GM18907 (cell line): ENCODE data around the gene DMD.

Experiments used
- ATAC-seq: cut with Tn5 transposase; IDR thresholded peaks from one replicate; pipeline ENCODE4 v1.9.1; 2021; ENCODE audit warnings: mild to moderate bottlenecking, moderate library complexity; ENCODE audit not compliant: unreplicated experiment

The DMD gene

DNA sequence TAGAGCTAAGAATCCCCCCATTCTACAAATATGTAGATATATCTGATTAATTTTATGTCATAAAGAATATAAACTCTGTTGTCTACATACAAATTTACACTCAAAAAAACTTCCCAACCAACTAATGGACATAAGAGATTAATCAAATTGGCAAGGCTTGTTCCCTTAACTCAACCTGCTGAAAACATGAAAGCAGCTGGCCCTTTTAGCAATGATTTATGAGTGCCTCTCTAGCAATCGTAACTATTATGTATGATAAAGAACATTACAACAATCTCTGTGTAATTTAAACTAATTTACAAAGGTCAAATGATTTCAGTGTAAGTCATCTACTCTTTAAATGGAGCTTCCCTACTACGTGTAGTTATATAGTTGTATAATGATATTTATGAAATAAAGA is 2056.4 kb downstream of the DMD start:
- ATAC-seq: no peak

GRCh38 chrX:31153475-31154047 is 2057.8 kb downstream of the DMD start:
- no peak for ATAC-seq

DNA sequence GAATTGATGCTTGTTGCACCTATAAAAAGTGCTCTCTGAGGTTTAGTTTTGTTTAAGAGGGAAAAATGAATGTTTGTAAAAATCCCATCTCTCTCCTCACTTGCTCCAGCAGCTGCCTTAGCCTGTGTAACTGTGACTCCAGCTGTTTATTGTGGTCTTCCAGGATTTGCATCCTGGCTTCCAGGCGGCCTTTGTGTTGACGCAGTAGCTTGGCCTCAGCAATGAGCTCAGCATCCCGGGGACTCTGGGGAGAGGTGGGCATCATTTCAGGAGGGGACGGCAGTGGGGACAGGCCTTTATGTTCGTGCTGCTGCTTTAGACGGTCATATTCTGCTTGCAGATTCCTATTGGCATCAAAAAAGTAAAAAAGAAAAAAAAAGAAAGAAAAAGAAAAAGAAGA is 2064.2 kb downstream of the DMD start:
- no peak for ATAC-seq

DNA sequence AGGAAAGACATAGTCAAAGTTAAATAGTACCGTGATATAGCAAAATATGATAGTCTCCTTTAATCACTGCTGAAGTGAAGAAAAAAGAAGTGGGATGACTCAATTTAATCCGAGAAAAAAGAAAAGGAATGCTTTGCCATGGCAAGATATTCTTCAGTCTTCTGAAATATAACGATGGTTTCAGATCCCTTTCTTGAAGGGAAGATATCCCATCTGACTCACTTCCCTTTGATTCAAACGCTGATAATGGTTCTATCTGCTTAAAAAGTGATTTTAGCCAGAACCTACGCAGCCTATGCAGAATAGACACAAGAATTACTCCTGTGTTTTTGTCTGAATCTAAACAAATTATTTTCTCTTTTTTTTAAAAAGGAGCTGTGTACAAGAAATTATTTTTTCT is 2071.4 kb downstream of the DMD start:
- ATAC-seq: no peak

- ATAC-seq: no peak
Observed at GRCh38 chrX:31138124-31138523, 2073.2 kb downstream of the DMD start.

DNA sequence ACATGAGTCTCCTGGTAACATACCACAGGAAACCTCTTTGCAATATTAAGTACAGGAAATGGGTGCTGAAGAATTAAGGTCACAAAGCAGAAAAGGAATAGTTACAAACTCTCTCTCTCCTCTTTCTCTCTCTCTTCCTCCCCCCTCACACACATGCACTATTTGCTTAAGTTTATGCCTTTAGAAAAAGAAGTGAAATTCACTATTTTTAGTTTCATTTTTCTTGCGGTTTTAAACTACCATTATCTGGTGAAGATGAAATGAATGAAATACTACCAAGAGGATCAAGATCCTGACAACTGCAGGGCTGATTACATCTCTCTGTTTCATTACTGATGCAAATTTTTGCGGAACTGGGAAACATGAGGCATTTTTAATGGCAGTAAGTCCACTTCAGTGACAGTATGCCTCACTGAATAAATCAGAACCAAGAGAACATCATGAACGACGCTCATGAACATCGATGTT is 2075.2 kb downstream of the DMD start:
- peak; percentile 94 for ATAC-seq

DNA sequence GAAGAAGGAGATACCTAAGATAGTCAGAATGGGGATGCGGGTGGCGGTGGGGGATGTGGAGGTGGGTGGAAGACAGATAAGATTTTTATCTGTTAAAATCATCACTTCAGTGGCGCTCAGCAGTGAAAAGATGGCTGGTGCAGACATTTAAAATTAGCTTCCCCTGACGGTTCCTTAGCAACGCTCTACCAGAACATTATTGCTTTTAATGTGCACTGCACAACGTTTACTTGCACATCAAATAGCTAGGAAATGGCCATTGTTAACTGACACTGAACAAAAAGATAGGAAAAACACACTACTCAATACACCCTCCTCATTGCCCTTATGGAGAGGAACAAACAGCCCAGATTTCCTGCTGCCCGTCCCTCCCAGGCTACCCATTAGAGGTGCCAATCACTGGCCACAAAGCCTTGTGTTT is 2078.5 kb downstream of the DMD start:
- ATAC-seq: no peak

DNA sequence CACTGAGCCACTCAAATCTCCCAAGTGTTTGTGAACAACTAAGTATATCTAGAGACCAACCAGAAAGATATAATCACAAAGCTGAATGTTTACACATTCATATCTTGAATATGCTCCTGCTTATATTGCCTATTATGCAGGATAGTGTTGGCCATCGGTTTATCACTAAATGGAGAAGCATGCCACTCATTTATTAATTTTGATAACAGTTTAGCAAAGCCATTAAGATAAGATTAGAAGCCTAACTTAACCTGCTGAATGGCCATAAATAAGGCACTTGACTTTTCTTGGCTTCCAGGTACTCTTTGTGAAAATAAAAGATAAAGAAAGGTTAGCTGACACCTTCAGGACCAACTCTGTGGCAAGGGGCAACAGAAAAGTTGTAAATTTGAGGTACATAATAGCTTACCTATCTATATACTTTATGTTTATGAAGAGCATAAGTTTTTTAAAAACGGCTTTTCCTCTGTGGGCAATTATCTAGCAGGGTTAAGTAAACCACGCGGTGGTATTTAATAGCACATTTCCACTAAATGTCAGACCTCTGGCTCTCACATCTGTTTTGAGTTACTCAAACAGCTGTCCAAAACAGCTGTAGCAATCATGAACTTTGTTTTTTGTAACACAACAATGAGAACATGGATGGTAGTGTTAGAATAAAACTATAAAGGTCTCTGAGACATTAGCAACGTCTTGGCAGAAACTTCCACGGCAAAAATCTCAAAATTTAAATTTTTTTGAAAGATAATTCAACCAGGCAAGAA is 2080.7 kb downstream of the DMD start:
- no peak for ATAC-seq

GRCh38 chrX:31128855-31129254 is 2082.5 kb downstream of the DMD start:
- ATAC-seq: no peak

- ATAC-seq: no peak
Observed at GRCh38 chrX:31127716-31128115, 2083.6 kb downstream of the DMD start.

DNA sequence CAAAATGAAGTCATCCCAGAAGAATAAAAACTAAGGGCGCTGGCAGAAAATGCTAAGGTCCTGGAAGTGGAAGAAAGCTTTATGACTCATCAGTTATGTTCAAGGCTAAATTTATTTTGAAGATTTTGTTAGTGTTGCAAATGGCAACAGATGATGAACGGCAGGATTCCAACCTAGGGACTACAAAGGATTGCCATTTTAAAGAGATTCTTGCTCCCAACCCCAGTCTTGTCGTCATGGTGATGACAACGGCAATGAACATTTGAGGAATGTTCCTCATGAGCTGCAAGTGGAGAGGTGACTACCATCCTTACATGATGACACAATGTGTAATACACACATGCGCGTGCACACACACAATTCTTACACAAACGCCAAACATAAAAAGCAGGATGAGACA is 2085.1 kb downstream of the DMD start:
- no peak for ATAC-seq

- ATAC-seq: no peak
Observed at GRCh38 chrX:31124536-31124935, 2086.8 kb downstream of the DMD start.

GRCh38 chrX:31123335-31123734 is 2088.0 kb downstream of the DMD start:
- ATAC-seq: no peak

DNA sequence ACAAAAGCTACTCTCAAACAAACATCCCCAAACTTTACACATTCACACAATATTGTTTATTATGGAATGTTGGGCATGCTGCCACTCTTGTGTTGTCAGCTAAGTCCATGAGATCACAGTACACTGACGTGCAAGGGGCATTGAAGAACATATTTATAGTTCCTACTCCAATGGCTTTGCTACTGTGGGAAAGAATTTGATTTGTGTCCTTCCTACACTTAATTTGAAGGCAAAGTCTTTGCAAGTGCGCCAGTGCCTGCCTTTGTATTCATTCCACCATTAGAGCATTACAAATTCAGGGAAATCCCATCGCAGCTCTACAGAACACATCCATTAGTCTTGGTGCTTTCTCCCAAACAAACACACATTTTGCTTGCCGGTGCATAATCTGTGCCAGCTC is 2094.1 kb downstream of the DMD start:
- no peak for ATAC-seq

- ATAC-seq: no peak
Observed at GRCh38 chrX:31115398-31115797, 2096.0 kb downstream of the DMD start.

DNA sequence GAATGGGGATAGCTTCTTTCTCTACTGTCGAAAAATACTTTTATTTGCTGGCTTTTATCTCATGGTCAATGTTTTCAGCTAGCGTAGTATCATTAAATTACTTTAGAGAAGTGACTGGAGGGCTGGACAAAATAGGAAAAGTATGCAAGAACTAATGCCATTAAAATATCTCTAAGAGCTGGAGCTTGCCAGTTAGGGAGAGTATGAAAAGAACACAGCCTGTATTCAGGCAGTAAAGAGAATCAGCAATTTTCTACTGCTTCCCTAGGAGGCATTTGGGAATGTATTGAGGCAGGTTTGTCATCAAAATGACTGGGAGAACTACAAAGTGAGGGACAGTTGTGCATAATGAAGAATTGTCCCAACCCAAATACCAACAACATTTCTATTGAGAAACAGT is 2096.5 kb downstream of the DMD start:
- ATAC-seq: no peak

GRCh38 chrX:31112226-31112999 is 2098.9 kb downstream of the DMD start:
- no peak for ATAC-seq

GRCh38 chrX:31110657-31111056 is 2100.7 kb downstream of the DMD start:
- no peak for ATAC-seq

DNA sequence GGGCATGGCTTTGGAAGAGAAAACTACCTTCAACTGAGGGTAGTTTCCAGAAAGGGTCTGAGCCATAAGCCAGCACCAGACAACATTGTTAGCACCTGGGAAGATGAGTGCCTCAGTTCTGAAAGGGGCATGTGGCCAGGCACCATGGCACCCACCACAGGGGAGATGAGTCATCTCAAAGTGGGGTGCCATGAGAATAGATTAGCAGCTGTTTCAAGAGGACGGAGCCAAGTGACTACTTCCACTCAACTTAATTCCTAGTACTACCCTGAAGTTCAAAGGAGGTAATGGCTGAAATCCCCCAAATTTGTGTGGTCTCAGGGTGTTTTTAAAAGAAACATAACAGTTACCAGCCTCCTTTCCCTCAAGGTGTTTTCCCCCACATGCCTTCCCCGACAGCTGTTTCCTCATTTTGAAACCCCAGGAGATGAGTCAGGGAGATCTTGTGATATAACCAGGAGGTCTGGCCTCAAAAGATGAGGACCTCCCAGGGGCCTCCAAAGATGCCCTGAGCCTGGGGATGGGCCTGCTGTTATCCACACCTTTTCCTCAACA is 2111.7 kb downstream of the DMD start:
- peak; percentile 90 for ATAC-seq

DNA sequence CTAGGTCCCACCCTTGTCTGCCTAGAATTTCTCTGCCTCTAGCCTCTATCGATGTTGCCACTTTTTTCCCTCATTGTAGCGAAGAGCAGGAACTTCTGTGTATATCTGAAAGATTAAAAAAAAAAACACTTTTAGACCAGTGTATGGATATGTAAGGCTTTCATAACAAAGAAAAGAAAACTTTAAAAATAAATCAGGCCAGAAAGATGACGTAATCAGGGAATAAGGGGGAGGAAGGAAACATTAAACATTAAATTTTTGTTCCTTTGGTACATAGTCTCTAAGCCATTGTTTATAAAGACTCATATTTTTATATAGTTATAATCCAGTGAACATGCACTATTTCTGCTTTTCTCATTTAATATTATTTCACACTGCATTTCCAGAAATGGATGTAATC is 2113.3 kb downstream of the DMD start:
- no peak for ATAC-seq

GRCh38 chrX:31093639-31093975 is 2117.7 kb downstream of the DMD start:
- peak; percentile 48 for ATAC-seq
